Measurements from ENCODE around the gene MRTFB.
"Not testable (repeated sequence)": the region's sequence is repeated elsewhere in the genome, so short reads cannot be mapped to it uniquely, and the experiment has no call there.

MRTFB gene

DNA sequence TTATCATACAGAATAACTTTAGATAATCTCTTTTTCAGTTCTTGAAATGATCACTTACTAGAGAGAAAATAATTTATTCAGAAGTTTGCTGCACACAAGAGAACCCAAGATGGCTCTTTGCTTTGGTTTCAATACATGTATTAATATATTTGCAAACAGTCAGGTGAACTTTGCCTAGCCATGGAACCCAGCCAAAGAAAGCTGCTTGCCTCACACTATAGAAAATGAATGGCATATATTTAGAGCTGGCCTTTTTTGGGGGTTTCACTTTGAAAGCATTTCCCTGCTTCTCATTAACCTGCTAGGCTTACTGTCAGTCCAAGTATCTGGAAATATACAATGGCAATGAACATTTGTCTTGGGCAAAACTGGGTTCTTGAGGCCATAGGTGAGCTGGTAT lies 75.3 kb downstream of the MRTFB start:
- no peak for DNase-seq

DNA sequence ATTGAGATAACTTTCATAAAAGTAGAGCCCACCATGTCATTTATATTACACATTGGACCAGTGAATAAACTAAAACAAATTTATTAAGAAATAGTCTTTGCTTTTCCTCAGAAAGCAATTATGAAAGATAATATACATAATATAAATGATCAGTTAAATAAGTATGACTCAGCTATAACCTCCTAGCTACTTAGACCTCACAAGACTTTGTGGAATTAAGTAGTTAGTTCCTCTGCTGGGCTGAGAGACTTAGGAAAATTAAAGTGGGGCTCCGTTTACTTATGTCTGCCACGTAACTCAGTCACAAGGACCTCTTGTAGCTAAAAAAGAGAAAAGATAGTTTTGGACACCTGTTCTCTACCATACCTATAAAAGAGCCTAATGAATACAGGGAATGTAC lies 76.9 kb downstream of the MRTFB start:
- no peak for DNase-seq

DNA sequence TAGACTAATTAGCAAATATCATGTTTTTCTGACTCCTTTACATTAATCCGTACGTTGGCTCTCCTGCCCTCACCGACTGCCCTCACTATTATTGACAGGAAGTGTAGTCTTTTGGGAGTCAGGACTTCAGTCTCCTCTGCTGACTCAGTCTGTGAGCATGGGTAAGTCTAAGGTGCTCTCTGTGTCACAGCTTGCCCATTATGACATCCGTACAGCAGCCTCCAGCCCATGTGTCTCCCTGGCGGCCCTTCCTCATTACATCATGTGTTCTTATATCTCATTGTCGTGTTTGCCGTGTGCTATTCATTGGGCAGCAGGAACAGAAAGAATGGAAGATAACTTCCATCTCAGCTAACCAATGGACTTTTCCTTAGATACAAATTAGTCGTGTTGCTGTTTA lies 77.5 kb downstream of the MRTFB start:
- no peak for DNase-seq

DNA sequence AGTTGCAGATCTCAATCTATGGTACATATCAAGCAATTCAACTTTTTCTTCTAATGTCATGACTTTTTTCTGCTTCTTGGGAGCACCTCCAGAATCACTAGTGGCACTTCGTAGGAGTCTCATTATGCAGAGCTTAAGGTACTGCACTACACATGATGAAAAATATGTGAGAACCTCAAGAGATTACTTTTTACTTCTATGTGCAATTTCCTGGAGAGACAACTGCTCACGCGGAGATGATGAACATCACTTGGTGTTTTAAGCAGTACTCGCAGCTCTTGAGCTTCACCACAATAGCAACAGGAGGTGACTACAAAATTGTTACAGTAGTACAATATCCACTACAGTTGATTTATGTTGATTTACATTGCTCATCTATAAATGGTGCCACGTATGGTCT lies 79.7 kb downstream of the MRTFB start:
- DNase-seq = no peak

DNA sequence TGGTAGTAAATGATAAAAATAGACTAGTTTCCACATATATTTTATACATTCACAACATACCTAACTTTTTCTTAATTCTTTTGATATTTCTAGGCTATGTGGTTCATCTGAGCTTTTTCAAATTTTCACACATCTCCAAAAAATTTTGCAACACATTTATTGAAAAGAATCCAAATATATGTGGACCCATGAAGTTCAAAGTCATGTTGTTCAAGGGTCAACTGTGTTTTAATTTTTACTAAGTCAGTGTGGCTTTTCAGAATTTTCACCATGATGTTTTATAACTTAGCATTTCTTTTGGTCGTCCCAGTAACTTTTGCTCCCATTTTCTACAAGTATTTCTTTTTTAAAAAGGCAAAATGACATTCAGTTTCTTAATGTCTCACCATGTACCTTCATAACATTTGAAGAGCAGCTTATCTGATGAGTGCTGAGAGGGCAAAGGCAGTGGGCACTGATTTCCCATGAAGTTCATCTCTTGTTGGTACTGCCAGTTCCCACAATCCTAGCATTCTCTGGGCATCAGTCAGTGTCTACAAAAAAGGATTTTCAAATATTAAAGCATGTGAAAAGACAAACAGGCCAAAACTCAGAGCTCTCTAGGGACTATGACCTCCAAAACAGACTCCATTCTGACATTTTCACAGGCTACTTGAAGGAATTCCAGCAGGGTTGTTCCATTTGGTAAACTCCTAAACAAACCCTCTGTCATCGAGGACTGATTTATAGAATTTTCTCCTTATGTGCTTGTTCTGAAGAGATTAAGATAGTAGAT lies 80.3 kb downstream of the MRTFB start:
- DNase-seq = no peak

DNA sequence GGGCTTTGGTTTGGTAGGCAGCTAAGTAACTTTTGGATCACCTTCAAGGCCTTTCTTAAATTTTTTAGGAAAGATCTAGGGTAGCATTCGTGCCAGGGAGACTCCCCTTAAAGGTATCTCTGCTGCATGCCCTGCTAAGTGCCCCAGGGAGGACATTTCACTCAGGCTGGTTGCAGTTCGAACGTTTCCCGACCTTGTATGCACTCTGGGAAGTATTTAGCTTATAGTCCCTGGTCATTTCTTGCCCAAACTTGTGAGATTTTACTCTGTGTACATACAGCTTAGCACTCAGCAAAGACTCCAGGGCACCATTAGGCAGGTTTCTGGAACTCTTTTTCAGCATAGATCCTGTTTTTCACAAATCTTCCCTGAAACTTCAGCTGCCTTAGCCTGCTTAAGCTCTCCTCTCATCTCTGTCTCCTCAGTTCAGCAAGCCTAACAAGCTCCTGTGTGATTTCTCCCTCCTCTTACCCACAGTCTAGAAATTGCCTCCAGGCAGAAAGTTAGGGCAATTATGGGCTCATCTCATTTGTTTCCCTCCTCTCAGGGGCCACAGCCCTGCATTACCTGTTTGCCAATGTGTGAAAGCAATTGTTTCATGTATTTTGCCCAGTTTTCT lies 84.6 kb downstream of the MRTFB start:
- DNase-seq = no peak

DNA sequence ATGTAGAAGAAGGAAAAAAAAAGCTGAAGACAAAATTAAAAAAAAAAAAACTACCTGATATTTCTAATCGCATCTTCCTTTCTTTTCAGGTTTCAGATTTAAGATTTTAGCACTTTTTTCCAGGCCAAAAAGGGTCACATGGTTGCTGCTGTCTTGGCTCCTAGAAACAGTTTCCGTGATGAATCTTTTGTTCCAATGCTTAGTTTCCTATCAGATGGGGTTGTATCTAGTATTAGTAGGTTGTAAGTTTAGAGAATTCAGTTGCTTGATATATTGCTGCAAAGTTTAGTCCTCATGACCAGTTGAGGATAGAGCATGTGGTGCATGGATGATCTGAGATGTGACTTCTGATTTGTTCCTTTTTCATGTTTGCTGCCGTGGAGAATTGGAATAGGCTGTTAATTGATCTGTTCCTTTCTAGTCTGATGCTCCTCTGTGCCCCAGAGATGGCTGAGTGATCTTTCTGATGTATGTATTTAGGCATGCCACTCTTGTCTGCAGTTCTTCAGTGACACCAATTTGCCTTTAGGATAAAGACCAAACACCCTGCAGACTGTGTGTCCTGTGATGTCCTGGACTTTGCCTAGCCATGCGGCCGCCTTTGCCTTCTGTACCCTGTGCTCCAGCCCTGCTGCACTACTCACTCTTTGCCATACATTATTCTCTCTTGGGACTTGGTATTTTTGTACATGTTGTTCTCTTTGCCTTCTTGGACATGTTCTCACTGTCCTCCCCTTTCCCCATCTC lies 94.0 kb downstream of the MRTFB start:
- DNase-seq = no peak

DNA sequence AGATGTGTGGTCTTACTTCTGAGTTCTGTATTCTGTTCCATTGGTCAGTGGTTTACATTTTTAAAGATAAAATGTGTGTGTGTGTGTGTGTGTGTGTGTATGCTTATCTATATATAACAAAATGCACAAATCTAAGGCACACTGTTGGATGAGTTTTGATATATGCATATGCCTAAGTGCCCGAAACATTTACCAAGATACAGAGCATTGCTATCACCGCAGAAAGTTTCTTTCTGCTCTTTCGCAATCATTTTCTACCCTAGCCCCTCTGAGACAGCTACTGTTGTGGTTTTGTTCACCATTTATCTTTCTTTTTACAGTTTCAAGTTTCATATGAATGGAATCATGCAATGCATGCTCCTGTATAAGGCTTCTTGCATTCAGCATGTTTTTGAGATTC lies 97.0 kb downstream of the MRTFB start:
- no peak for DNase-seq

DNA sequence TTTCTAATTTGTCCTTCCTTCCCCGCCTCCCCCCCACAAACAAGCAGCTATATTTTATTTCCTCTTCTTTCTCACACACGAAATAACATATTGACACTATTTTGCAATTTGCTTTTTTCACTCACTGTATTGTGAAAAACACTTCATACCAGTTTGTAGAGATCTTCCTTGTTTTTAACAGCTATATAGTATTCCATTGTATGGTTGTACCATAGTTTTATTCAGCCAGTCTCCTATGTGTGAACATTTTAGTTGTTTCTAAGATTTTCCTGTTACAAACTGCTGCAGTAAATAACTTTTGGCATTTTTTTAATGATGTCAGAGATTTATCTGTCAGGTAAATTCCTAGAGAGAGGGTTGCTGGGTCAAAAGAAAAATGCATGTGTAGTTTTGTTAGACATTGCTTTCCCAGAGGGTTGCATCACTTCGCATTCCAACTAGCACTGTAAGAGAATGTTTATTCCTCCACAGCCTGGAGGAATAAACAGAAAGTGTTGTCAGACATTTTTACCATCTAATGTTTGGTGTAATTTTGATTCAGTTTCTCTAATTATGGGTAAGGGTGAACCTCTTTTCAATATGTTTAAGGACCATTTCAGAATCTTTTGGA lies 101.2 kb downstream of the MRTFB start:
- DNase-seq = no peak

DNA sequence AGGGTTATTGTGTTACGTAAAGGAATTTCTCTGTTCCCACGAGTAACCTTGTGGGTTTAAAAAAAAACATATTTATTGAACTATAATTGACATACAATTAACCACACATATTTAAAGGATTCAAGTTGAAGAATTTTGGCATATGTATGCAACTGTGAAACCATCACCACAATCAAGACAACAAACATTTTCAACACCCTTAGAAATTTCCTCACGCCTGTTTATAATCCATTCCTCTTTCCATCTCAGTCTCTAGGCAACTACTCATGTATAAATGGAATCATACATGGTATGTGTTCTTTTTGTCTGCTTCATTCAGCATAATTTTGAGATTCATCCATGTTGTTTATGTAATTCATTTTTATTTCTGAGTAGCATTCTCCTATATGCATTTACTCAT lies 104.0 kb downstream of the MRTFB start:
- DNase-seq = no peak

DNA sequence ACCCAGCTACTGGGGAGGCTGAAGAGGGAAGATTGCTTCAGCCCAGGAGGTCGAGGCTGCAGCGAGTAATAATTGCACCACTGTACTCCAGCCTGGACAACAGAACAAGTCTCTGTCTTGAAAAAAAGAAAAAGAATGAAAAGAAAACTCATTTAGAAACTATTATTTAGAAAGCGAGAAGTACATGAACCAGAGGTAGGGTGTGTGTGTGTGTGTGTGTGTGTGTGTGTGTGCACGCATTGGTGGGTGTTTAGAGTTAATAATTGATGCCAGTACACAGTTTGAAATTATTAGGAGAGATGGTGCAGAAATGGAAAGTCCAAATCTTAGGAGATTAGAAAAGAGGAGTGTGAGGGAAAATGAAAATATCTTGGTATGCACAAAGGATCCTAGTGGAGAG lies 106.6 kb downstream of the MRTFB start:
- no peak for DNase-seq

DNA sequence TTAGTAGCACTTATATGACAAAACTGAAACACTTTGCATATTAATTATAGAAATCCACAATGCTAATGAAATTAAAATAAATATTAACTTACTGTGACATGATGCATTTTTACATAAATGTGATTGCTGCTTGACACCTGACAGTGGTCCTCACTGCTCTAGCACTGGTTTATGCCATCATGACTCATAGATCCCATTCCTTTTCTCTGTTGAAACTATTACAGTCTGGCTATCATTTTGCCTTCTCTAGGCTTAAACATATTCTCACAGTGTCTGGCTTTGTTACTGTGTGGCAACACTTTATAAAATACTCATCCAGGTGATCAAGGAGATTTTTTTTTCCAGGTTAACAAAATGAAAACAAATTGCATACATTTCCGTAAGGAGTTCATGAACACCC lies 108.0 kb downstream of the MRTFB start:
- no peak for DNase-seq

DNA sequence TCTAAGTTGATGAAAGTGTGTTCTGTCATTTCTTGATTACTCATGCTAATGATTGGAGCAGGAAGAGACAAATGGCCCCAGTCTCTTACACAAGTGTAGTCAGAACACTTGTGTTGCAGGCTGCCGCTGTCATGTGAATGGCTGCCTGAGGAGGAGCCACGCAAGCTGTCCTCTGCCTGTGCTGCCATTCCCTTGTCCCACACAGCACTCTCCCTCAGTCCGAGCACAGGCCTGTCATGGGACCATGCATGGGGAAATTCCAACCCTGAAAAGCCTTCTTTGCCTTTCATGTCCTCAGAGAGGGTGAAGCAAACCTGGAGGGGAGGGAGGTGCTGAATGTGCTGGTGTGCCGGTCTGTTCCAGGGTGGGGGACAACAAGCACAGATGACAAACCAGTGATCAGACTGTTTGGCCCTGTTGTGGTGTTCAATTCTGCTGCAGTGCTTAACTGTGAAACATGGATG lies 109.4 kb downstream of the MRTFB start:
- no peak for DNase-seq

DNA sequence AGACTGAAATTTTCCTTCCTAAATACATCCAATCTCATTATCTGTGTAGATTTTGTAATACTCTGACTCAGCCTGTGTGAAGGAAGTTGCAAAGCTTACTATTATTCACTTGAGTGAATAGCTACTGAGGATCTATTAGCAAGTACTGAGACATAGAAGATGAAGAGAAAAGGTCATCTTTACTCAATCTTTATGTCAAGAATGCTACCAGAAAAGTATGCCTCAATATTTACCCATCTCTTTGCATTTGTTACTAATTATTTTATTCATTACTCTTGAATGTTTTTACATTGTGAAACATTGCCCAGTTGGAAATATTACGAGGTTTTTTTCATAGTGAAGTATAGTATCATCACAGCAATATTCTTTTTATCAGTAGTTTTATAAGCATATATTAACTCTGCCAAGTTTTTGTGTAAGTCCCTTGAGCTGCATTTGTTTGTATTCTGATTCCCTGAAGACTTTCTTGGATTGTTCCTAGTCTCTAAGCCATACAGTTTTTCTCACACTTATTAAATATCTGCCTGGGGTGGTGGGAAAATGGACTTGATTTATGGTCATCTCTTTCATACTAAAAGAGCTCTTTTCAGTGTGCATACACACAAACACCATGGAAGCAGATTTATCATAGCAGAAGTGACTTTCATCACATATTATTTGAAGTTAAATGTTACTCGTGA lies 110.4 kb downstream of the MRTFB start:
- DNase-seq = no peak

DNA sequence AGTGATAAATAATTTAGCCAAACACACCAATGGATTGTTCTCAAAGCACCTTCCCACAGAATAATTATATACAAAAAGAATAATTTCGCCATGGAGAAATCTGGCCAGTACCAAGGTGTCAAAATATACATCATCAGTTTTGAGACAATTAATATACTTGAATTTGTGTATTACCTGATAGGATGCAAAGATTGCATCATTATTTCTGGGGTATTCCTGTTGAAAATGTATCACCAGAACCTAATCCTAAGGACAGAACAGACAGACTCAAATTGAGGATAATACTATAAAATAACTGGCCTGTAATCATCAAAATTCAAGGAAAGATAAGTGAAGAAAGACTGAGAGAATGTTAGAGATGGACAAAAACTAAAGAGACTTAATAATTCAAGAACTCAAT lies 111.9 kb downstream of the MRTFB start:
- DNase-seq = no peak

DNA sequence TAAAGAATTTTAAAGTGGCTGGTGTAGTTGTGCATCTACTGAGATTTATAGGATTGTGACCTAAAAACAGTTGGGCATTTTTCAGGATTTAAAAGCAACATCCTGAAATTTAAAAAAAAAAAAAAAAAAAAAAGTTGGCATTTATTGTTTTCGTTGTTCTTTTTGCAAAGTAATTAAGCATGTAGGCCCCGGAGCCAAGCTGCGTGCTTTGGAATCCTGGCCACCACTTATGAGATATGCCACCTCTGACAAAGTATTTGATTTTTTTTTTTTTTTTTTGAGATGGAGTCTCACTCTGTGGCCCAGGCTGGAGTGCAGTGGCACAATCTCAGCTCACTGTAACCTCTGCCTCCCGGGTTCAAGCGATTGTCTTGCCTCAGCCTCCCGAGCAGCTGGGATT lies 112.8 kb downstream of the MRTFB start:
- DNase-seq = not testable (repeated sequence)

DNA sequence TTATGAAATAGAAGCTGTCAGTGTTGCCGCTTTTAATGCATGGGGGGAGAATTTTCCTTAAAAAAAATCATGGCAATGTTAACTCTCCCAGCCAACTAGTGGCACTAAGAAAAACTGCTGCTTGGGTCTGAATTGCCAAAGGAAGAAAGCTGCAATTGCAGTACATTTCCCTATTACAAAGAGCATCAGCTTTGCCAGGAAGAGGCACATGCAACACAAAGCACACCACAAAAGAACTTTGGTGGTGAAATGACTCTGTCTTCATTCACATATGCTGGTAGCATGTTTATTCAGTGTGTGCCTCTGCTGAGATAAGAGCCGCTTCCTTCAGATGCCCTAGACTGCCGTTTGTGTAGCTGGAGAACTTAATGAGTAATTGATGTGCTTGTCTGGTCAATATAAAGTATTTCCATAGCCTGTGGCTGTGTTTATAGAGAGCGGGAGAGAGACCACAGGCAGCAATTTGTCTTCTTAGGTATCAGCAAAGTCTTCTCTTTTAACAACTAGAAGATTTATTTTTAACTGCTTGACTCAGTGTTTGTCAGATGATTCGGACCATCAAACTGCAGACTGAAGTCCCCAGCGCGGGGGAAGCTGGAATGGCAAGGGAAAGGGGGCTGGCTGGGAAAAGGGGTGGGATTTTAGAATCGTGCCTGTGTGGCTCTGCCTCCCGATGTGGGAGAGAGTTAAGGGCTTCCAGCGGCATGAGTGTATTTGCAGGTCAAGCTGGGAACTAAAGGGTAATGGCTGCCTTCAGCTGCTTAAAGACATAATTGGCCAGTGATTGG lies 115.1 kb downstream of the MRTFB start:
- no peak for DNase-seq

DNA sequence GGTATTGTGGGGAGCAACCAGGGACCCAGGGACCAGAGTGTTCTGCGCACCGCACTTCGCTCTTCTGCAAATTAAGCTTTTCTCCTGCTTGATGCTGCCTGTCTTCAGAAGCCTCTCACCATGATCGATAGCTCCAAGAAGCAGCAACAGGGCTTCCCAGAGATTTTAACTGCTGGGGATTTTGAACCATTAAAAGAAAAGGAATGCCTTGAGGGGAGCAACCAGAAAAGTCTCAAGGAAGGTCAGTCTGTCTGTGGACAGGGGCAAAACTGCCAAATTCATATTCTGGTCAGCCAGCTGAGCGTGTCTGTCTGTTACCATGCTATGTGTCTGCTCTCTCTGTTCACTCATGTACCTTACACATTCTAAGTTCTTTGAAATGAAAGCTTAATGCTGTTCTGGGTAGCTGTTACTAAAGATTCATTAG lies 115.7 kb downstream of the MRTFB start:
- no peak for DNase-seq

DNA sequence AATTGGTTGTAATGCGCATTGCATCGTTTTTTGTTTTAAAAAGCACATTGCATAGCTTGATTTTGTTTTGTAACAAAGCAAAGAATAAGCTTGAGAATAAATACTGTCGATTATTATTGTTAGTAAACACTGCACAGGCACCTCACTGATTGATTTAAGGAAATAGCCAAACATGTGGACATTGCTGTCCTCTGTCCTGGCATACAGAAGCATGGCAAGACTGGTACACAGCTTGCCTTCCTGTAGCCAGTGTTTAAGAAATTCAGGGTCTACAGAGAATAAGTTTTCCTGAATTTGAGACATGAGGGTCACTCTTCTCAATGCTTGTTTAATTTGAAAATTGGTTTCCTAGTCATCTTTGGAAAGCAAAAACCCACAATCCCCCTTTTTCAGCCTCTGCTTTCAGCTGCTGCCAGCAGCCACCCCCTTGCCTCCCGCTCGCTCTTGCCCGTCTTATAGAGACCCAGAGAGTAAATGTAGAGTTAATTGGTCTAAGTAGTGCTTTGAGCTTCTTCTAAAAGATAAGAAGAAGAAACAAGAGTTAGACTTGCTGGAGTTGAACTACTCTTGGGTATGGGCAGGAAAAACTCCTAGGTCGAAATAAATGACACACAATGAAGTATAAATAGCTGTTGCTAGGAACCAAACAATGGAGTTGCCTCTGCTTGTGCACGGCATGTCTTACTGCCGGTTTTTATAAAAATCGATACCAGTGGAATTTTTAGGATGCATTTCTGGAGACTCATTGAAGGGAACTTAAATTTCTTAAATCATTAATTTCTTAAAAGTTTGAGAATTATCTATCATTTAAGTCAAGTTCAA lies 116.6 kb downstream of the MRTFB start:
- no peak for DNase-seq

DNA sequence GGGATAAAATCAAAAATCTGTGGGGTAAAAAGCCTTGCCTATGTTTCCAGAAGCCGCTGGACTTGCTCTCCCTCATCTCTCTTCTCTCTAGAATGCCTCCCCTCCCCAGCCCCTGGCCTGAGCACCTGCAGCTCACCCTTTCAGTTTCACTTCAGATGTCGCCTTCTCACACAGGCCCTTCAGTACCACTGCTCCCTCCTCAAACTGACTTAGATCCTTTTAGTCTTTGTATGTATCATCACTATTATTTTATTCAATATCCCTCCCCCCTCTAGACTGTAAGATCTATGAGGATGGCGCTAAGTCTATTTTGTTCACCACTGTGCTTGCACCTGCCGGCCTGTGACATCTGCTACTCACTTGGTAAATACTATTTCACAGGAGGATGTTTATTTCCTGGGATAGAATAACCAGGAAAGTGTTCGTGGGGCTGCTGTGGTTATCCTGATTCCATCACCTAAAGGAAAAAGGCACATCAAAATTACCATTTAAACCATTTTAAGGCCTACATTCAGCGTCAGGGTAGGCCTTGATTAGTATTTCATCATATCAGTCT lies 122.3 kb downstream of the MRTFB start:
- peak; percentile 26 for DNase-seq

DNA sequence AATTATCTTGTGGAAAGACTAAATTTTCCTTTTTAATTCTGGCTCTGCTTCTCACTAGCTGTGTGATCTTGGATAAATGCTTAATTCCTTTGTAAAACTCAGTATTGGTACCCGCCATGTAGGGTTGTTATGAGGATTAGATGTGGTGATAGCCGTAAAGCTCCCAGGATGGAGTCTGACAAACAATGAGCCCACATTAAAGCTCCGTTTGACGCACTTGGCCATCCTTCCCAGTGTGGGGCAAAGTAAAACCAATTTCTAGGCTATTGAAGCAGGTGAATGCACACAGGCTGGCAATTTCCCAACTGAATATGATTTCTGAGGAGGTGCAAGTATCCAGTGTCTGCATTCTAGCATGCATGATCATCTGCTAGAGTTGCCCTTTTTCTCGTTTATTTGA lies 123.6 kb downstream of the MRTFB start:
- no peak for DNase-seq

Data from CD4-positive, alpha-beta T cell treated with Interleukin-10 for 1 hour (primary cell).